ENCODE measurements around the gene MAGI1. TPM values are rescaled to one million over a fixed set of nuclear protein-coding genes. Genes with fewer than 3 reads are reported as not detected.

Gene MAGI1
- total and polyA plus RNA-seq, 2 experiments from 2014 or later = 33.9 to 87.0 TPM

DNA sequence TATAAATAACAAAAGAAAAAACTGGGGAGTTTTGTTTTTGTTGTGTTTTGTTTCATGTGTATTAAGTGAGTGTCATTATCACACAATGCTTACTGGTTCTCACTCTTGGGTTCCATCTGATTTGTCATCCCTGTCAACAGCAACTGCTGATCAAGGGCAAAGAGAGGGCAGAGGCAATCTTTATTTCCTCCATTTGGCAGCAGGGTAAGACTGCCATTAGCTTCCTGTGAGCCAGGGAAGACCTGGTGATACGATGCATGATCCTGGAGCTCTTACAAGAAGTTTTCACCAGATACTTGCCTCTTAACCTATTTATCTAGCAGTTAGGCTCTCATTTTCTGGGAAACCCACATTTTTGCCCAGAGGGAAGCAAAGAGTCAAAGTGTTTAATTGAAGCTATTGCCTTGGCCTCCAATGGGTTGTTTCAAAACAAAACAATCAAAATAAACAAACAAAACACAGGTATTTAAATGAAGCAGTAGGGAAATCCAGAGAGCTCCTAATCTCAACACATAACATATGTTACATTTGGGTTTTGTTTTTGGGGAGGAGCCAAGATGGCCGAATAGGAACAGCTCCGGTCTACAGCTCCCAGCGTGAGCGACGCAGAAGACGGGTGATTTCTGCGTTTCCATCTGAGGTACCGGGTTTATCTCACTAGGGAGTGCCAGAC, 529.8 kb downstream of the MAGI1 start:
- Histone ChIP-seq H3K9me3 (ENCODE audit: low read depth) (no peaks in the 10 kb centered on the region), H3K36me3 (no peaks in the 10 kb centered on the region), H3K27ac (peak overlapping the region; percentile 64), H3K4me1 (ENCODE audit: low read depth) (no peaks in the 10 kb centered on the region), H3K27me3 (no peaks in the 10 kb centered on the region), H3K4me3 (no peak overlapping the region)
- peak in 1 of 2 donors; percentile 8 for DNase-seq (ENCODE audit: low read depth in 1 of 2, low spot score in 1 of 2)
- TF ChIP-seq, protein P1, sequence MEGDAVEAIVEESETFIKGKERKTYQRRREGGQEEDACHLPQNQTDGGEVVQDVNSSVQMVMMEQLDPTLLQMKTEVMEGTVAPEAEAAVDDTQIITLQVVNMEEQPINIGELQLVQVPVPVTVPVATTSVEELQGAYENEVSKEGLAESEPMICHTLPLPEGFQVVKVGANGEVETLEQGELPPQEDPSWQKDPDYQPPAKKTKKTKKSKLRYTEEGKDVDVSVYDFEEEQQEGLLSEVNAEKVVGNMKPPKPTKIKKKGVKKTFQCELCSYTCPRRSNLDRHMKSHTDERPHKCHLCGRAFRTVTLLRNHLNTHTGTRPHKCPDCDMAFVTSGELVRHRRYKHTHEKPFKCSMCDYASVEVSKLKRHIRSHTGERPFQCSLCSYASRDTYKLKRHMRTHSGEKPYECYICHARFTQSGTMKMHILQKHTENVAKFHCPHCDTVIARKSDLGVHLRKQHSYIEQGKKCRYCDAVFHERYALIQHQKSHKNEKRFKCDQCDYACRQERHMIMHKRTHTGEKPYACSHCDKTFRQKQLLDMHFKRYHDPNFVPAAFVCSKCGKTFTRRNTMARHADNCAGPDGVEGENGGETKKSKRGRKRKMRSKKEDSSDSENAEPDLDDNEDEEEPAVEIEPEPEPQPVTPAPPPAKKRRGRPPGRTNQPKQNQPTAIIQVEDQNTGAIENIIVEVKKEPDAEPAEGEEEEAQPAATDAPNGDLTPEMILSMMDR (IDR thresholded peaks at IDR 0.05; ENCODE audit: low read depth, low read length) = no peak

DNA sequence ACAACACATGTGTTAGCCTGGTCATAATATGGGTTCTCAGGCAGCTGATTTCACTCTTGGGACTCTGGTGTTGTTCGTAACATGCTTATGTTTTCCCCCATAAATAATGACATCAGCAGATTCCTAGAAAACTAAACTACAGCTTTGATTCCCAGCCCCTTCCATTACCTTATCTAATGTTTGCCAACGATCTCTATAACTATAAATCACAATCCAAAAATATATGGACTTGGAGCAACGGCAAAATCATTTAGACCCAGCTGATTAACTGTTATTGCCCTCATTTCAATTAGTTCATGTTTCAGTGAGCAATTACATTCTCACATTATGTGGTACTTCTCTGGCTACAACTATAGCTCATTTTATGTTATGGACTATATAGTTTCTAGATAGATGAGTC, 531.3 kb downstream of the MAGI1 start:
- Histone ChIP-seq H3K4me1 (ENCODE audit: low read depth) (no peaks in the 10 kb centered on the region), H3K4me3 (no peak overlapping the region), H3K27ac (no peak overlapping the region), H3K27me3 (no peaks in the 10 kb centered on the region), H3K36me3 (no peaks in the 10 kb centered on the region), H3K9me3 (ENCODE audit: low read depth) (no peaks in the 10 kb centered on the region)
- TF ChIP-seq, protein P1 (IDR thresholded peaks at IDR 0.05; ENCODE audit: low read depth, low read length) = no peak
- DNase-seq (ENCODE audit: low read depth in 1 of 2, low spot score in 1 of 2) = no peak

DNA sequence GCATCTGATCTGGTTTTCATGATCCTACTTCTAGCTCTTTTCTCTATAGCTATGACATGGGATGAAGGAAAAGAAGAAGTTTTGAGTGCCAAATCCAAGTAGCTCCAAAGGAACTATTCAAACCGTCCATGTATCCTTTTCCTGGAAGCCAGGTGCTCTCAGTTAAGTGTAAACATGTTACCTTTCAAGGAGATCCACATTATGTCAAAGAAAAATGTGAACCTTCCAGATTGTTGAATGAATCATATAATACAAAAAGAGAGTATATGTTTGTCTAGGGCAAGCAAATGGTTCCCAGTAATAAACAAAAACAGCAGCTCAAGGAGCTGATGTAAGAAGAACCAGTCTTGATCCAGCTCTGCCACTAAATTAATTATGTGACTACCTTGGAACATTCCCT, 534.9 kb downstream of the MAGI1 start:
- Histone ChIP-seq H3K4me3 (no peak overlapping the region), H3K27me3 (no peaks in the 10 kb centered on the region), H3K4me1 (ENCODE audit: low read depth) (peaks cover 7% of the 10 kb centered on the region), H3K9me3 (ENCODE audit: low read depth) (no peaks in the 10 kb centered on the region), H3K27ac (no peak overlapping the region), H3K36me3 (no peaks in the 10 kb centered on the region)
- TF ChIP-seq, protein P1 (IDR thresholded peaks at IDR 0.05; ENCODE audit: low read depth, low read length) = no peak
- DNase-seq (ENCODE audit: low read depth in 1 of 2, low spot score in 1 of 2) = no peak

DNA sequence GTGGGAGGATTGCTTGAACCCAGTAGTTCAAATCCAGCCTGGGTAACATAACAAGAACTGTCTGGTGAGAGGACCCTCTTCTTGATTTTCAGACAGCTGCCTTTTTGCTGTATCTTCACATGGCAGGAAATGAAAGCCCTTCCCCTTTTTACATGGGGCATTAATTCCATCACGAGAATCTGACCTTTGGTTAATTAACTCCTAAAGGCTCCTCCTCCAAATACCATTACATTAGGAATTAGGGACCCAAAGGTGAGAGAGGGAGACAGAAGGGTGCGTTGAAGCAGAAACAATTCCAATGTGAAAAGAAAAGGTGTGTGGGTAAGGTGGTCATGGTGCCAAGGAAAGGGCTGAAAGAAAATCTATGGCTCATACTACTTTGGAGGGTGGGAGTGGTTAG, 536.2 kb downstream of the MAGI1 start:
- Histone ChIP-seq H3K4me1 (ENCODE audit: low read depth) (peaks cover 7% of the 10 kb centered on the region), H3K9me3 (ENCODE audit: low read depth) (no peaks in the 10 kb centered on the region), H3K4me3 (no peak overlapping the region), H3K36me3 (no peaks in the 10 kb centered on the region), H3K27ac (no peak overlapping the region), H3K27me3 (no peaks in the 10 kb centered on the region)
- TF ChIP-seq, protein P1 (IDR thresholded peaks at IDR 0.05; ENCODE audit: low read depth, low read length) = no peak
- DNase-seq (ENCODE audit: low read depth in 1 of 2, low spot score in 1 of 2) = no peak

DNA sequence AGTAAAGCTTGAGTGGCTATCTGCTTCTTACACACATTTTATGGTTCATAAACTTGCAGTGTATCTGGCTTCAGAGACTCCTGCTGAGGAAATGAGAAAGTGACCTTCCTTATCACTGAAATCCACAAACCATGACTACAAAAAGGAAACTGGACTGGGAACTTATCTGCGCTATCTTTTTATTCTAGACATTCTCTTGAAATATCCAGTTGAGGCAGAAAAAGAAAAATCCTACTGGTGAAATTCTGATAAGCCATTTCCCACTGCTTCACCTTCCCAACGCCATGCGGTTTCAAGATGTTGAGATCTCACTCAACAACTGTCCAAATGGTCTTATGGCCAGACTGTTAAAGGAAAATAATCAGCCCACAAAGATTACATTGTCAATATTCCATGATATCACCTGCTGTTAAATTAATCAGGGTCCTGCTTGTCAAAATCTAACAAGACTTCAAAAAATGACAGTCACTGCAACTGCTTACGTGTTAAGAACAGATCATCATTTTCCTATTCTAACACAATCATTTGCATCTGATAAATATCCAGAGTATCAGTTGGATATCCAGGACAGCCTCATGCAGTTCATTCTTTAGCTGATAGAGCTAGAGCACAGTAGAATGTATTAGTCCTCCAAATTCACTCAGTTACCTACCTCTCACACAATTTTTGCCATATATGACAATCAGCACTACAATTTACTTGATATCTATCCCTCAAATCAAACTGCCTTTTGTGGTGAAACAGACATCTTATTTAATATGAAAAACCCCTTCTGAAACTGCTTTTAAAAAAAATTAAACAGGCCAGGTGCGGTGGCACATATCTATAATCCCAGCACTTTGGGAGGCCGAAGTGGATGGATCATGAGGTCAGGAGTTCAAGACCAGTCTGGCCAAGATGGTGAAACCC, 538.1 kb downstream of the MAGI1 start:
- Histone ChIP-seq H3K36me3 (no peaks in the 10 kb centered on the region), H3K9me3 (ENCODE audit: low read depth) (no peaks in the 10 kb centered on the region), H3K4me1 (ENCODE audit: low read depth) (peaks cover 16% of the 10 kb centered on the region), H3K27ac (no peak overlapping the region), H3K4me3 (no peak overlapping the region), H3K27me3 (no peaks in the 10 kb centered on the region)
- TF ChIP-seq, protein P1 (IDR thresholded peaks at IDR 0.05; ENCODE audit: low read depth, low read length) = no peak
- no peak for DNase-seq (ENCODE audit: low read depth in 1 of 2, low spot score in 1 of 2)
